H9 (cell line): ENCODE measurements around the gene TEX26. TPM values are rescaled to one million over a fixed set of nuclear protein-coding genes. Genes with fewer than 3 reads are reported as not detected.

Source experiments
- DNase-seq: peaks from one replicate; pipeline ENCODE4 v3.0.0-alpha.2; 2017
- H2AFZ ChIP-seq: one replicate; pipeline ENCODE4 v1.6.1; 2013; ENCODE audit warnings: mild to moderate bottlenecking, low read length, control low read depth, moderate library complexity
- H2AK5ac ChIP-seq: 2 replicates; pipeline ENCODE4 v1.6.1; 2013; ENCODE audit warnings: low read length, control low read depth, mixed read lengths; ENCODE audit not compliant: insufficient read length
- H2BK120ac ChIP-seq: one replicate; pipeline ENCODE4 v1.6.1; 2013; ENCODE audit warnings: low read depth, mild to moderate bottlenecking, low read length, control low read depth, inconsistent platforms; ENCODE audit not compliant: poor library complexity, severe bottlenecking
- H2BK12ac ChIP-seq: 2 replicates; pipeline ENCODE4 v1.6.1; 2013; ENCODE audit warnings: low read length, control low read depth, mixed read lengths, low read depth; ENCODE audit not compliant: insufficient read length
- H2BK15ac ChIP-seq: 2 replicates; pipeline ENCODE4 v1.6.1; 2013; ENCODE audit warnings: low read depth, low read length, control low read depth
- H2BK20ac ChIP-seq: one replicate; pipeline ENCODE4 v1.6.1; 2013; ENCODE audit warnings: low read depth, mild to moderate bottlenecking, low read length, control low read depth, inconsistent platforms; ENCODE audit not compliant: poor library complexity, severe bottlenecking
- H2BK5ac ChIP-seq: 2 replicates; pipeline ENCODE4 v1.6.1; 2013; ENCODE audit warnings: low read length, control low read depth, mixed read lengths; ENCODE audit not compliant: insufficient read length
- H3K14ac ChIP-seq: 2 replicates; pipeline ENCODE4 v1.6.1; 2013; ENCODE audit warnings: low read length, control low read depth; ENCODE audit not compliant: insufficient read depth
- H3K18ac ChIP-seq: 2 replicates; pipeline ENCODE4 v1.6.1; 2013; ENCODE audit warnings: low read depth, mild to moderate bottlenecking, mixed read lengths, low read length, control low read depth; ENCODE audit not compliant: insufficient read length
- H3K23ac ChIP-seq: 2 replicates; pipeline ENCODE4 v1.6.1; 2013; ENCODE audit warnings: low read length, control low read depth, mixed read lengths, low read depth; ENCODE audit not compliant: insufficient read length
- H3K23me2 ChIP-seq: 2 replicates; pipeline ENCODE4 v1.6.1; 2013; ENCODE audit warnings: low read depth, mild to moderate bottlenecking, mixed read lengths, low read length, control low read depth; ENCODE audit not compliant: insufficient read length, poor library complexity, severe bottlenecking
- H3K27ac ChIP-seq: 2 replicates; pipeline ENCODE4 v1.5.1; 2013; ENCODE audit warnings: low read length, control low read depth, mixed read lengths, low read depth; ENCODE audit not compliant: insufficient read length
- H3K27me3 ChIP-seq: 2 replicates; pipeline ENCODE4 v1.6.1; 2013; ENCODE audit warnings: low read length, control low read depth, inconsistent platforms; ENCODE audit not compliant: insufficient read depth
- H3K4ac ChIP-seq: 2 replicates; pipeline ENCODE4 v1.6.1; 2013; ENCODE audit warnings: low read depth, mild to moderate bottlenecking, control low read depth, inconsistent platforms, low read length, moderate library complexity
- H3K4me1 ChIP-seq: 2 replicates; pipeline ENCODE4 v1.6.1; 2013; ENCODE audit warnings: low read length, control low read depth, inconsistent platforms; ENCODE audit not compliant: insufficient read depth
- H3K4me2 ChIP-seq: 2 replicates; pipeline ENCODE4 v1.6.1; 2013; ENCODE audit warnings: low read length, control low read depth, mixed read lengths; ENCODE audit not compliant: insufficient read length, insufficient read depth
- H3K56ac ChIP-seq: 2 replicates; pipeline ENCODE4 v1.6.1; 2013; ENCODE audit warnings: low read depth, mild to moderate bottlenecking, mixed read lengths, low read length, control low read depth; ENCODE audit not compliant: insufficient read length
- H3K79me1 ChIP-seq: 2 replicates; pipeline ENCODE4 v1.6.1; 2013; ENCODE audit warnings: low read depth, mild to moderate bottlenecking, moderate library complexity, low read length, control low read depth, inconsistent platforms; ENCODE audit not compliant: insufficient read depth, poor library complexity, severe bottlenecking
- H3K79me2 ChIP-seq: 2 replicates; pipeline ENCODE4 v1.6.1; 2013; ENCODE audit warnings: low read length, control low read depth, inconsistent platforms; ENCODE audit not compliant: insufficient read depth
- H3K9ac ChIP-seq: 2 replicates; pipeline ENCODE4 v1.6.1; 2013; ENCODE audit warnings: low read length, control low read depth, mixed read lengths; ENCODE audit not compliant: insufficient read length; ENCODE audit errors: extremely low read depth
- H3K9me3 ChIP-seq: one replicate; pipeline ENCODE4 v1.6.1; 2013; ENCODE audit warnings: low read depth, low read length, inconsistent platforms; ENCODE audit not compliant: control insufficient read depth
- H3T11ph ChIP-seq: one replicate; pipeline ENCODE4 v1.6.1; 2013; ENCODE audit warnings: mild to moderate bottlenecking, low read length, control low read depth, inconsistent platforms
- H4K20me1 ChIP-seq: one replicate; pipeline ENCODE4 v1.6.1; 2013; ENCODE audit not compliant: control insufficient read depth, insufficient read length, insufficient read depth
- H4K5ac ChIP-seq: 2 replicates; pipeline ENCODE4 v1.6.1; 2013; ENCODE audit warnings: low read depth, mild to moderate bottlenecking, mixed read lengths, low read length, control low read depth; ENCODE audit not compliant: insufficient read length
- H4K8ac ChIP-seq: replicated peaks from 2 replicates; pipeline ENCODE4 v1.6.1; 2013; ENCODE audit warnings: low read length, control low read depth, mixed read lengths, low read depth; ENCODE audit not compliant: insufficient read length
- H4K91ac ChIP-seq: 2 replicates; pipeline ENCODE4 v1.6.1; 2013; ENCODE audit warnings: low read depth, mild to moderate bottlenecking, moderate library complexity, mixed read lengths, low read length, control low read depth; ENCODE audit not compliant: insufficient read length
- H3K27ac Mint-ChIP-seq, 3 experiments: 2 replicates in 2 of 3; 3 replicates in 1 of 3; pipeline ENCODE4 v1.8.0; 2020 to 2021; ENCODE audit warnings: mixed read lengths in 3 of 3, mild to moderate bottlenecking in 1 of 3, moderate library complexity in 1 of 3
- H3K27me3 Mint-ChIP-seq: 2 replicates; pipeline ENCODE4 v1.8.0; 2021; ENCODE audit warnings: low read depth, mild to moderate bottlenecking, moderate library complexity, mixed read lengths
- H3K36me3 Mint-ChIP-seq, 3 experiments: 2 replicates in 2 of 3; 3 replicates in 1 of 3; pipeline ENCODE4 v1.8.0; 2020 to 2021; ENCODE audit warnings: low read depth in 3 of 3, mixed read lengths in 3 of 3; ENCODE audit not compliant: insufficient read depth in 1 of 3
- H3K4me1 Mint-ChIP-seq, 2 experiments: 2 replicates each; pipeline ENCODE4 v1.8.0; 2020; ENCODE audit warnings: mixed read lengths in 2 of 2
- H3K4me3 Mint-ChIP-seq, 2 experiments: 2 replicates in 1 of 2; 3 replicates in 1 of 2; pipeline ENCODE4 v1.8.0; 2020 to 2021; ENCODE audit warnings: mild to moderate bottlenecking in 2 of 2, mixed read lengths in 2 of 2, moderate library complexity in 1 of 2
- H3K9me3 Mint-ChIP-seq, 2 experiments: 2 replicates in 1 of 2; 3 replicates in 1 of 2; pipeline ENCODE4 v1.8.0; 2020; ENCODE audit warnings: mild to moderate bottlenecking in 2 of 2, mixed read lengths in 2 of 2, moderate library complexity in 1 of 2
- CTCF ChIP-seq: fragments of 200-600 bp; sonication (generic); conservative IDR thresholded peaks from 3 replicates; pipeline ENCODE4 v1.8.0; 2021; ENCODE audit warnings: antibody characterized with exemption, mild to moderate bottlenecking
- WGBS: extraction: QIAGEN DNeasy Blood & Tissue Kit; methylation state at CpG from one replicate; pipeline ENCODE4 v1.1.7; 2013; ENCODE audit warnings: missing lambda C conversion rate, low lambda C conversion rate, mixed read lengths; ENCODE audit not compliant: insufficient read length; ENCODE audit errors: extremely low coverage; 5-methylcytosine and 5-hydroxymethylcytosine counted together
- total RNA-seq: library from RNA; stranded (reverse); gene quantifications from 2 replicates; pipeline ENCODE4 v1.2.1, GENCODE V29; 2021

The TEX26 gene
- total RNA-seq, 1 experiment from 2014 or later, result not detected

- Histone ChIP-seq H3K9me3 (no peaks in the 10 kb centered on the region), H3K56ac (no peak overlapping the region), H3K18ac (no peak overlapping the region), H3K27me3 (no peaks in the 10 kb centered on the region), H3K79me1 (no peaks in the 10 kb centered on the region), H2BK20ac (no peak overlapping the region), H3K4ac (no peak overlapping the region), H2BK5ac (no peak overlapping the region), H2BK15ac (no peak overlapping the region), H3K9ac (no peak overlapping the region), H2AFZ (no peak overlapping the region), H2AK5ac (no peak overlapping the region), H4K8ac (no peak overlapping the region), H3K23me2 (no peaks in the 10 kb centered on the region), H3K23ac (no peak overlapping the region), H3K14ac (no peak overlapping the region), H3K27ac (no peak overlapping the region), H2BK12ac (no peak overlapping the region), H3K79me2 (no peaks in the 10 kb centered on the region), H3K4me1 (no peaks in the 10 kb centered on the region), H2BK120ac (no peak overlapping the region), H3T11ph (no peak overlapping the region), H4K20me1 (peaks cover 2% of the 10 kb centered on the region), H4K91ac (no peak overlapping the region), H4K5ac (no peak overlapping the region), H3K4me2 (no peak overlapping the region)
- WGBS, result no CpG with 5 or more reads among the region's 1 CpG
- H3K4me3 Mint-ChIP-seq, result no peak overlapping the region
- H3K27ac Mint-ChIP-seq, result no peak overlapping the region
- H3K9me3 Mint-ChIP-seq, result no peaks in the 10 kb centered on the region; a peak in 1 of 5 replicates
- DNase-seq, result no peak
- H3K27me3 Mint-ChIP-seq, result peaks cover 5% of the 10 kb centered on the region
- no peaks in the 10 kb centered on the region for H3K36me3 Mint-ChIP-seq
- H3K4me1 Mint-ChIP-seq, result no peaks in the 10 kb centered on the region; a peak in 1 of 4 replicates
- no peak for TF ChIP-seq CTCF
These were observed 62.9 kb downstream of the TEX26 start for GRCh38 chr13:30995331-30995730.
